ENCODE measurements around the gene RNASEL.

RNASEL gene

GRCh38 chr1:182600036-182600713 lies 11.1 kb upstream of the RNASEL start:
- DNase-seq (ENCODE audit: low read depth) = no peak

- no peak for DNase-seq (ENCODE audit: low read depth)
Observed at GRCh38 chr1:182599339-182599738, 10.3 kb upstream of the RNASEL start.

- DNase-seq (ENCODE audit: low read depth) = no peak
Observed at GRCh38 chr1:182598296-182598695, 9.2 kb upstream of the RNASEL start.

GRCh38 chr1:182596934-182597333 lies 7.9 kb upstream of the RNASEL start:
- DNase-seq (ENCODE audit: low read depth) = no peak

- peak; percentile 50 for DNase-seq (ENCODE audit: low read depth)
Observed at GRCh38 chr1:182595641-182596240, 6.7 kb upstream of the RNASEL start.

GRCh38 chr1:182589931-182590330 lies 875 bp upstream of the RNASEL start:
- no peak for DNase-seq (ENCODE audit: low read depth)

- DNase-seq (ENCODE audit: low read depth) = no peak
Observed at GRCh38 chr1:182589520-182589919, 464 bp upstream of the RNASEL start.

- DNase-seq (ENCODE audit: low read depth) = no peak
Observed at GRCh38 chr1:182587666-182588499, 1.2 kb downstream of the RNASEL start.

GRCh38 chr1:182587093-182587492 lies 2.0 kb downstream of the RNASEL start:
- no peak for DNase-seq (ENCODE audit: low read depth)

GRCh38 chr1:182586380-182586779 lies 2.7 kb downstream of the RNASEL start:
- DNase-seq (ENCODE audit: low read depth) = no peak

GRCh38 chr1:182584746-182585145 lies 4.3 kb downstream of the RNASEL start:
- no peak for DNase-seq (ENCODE audit: low read depth)

- DNase-seq (ENCODE audit: low read depth) = no peak
Observed at GRCh38 chr1:182580736-182581135, 8.3 kb downstream of the RNASEL start.

- no peak for DNase-seq (ENCODE audit: low read depth)
Observed at GRCh38 chr1:182575540-182576149, 13.4 kb downstream of the RNASEL start.

- no peak for DNase-seq (ENCODE audit: low read depth)
Observed at GRCh38 chr1:182574156-182574555, 14.9 kb downstream of the RNASEL start.

- DNase-seq (ENCODE audit: low read depth) = no peak
Observed at GRCh38 chr1:182570611-182570970, 18.5 kb downstream of the RNASEL start.

GRCh38 chr1:182569939-182570610 lies 19.0 kb downstream of the RNASEL start:
- DNase-seq (ENCODE audit: low read depth) = no peak

- DNase-seq (ENCODE audit: low read depth) = no peak
Observed at GRCh38 chr1:182568647-182569284, 20.3 kb downstream of the RNASEL start.

- DNase-seq (ENCODE audit: low read depth) = no peak
Observed at GRCh38 chr1:182567629-182568028, 21.4 kb downstream of the RNASEL start.

GRCh38 chr1:182565537-182565936 lies 23.5 kb downstream of the RNASEL start:
- no peak for DNase-seq (ENCODE audit: low read depth)

GRCh38 chr1:182564406-182565004 lies 24.6 kb downstream of the RNASEL start:
- no peak for DNase-seq (ENCODE audit: low read depth)

GRCh38 chr1:182563095-182563494 lies 26.0 kb downstream of the RNASEL start:
- no peak for DNase-seq (ENCODE audit: low read depth)
